Endothelial cell of umbilical vein (primary cell): ENCODE data around the gene RMND5B. TPM values are rescaled to one million over a fixed set of nuclear protein-coding genes. Genes with fewer than 3 reads are reported as not detected.

Experiments
- BruUV-seq: library from RNA; stranded (reverse); fragments of 400-500 nt; replicated peaks from 2 replicates; lab custom pipeline; 2021; lab: Mats Ljungman, UMichigan
- CTCF ChIA-PET: fragments of 300-600, 350-600 bp; sonication (Branson Sonifier 250); formaldehyde crosslinking; loops from one replicate; lab custom pipeline; 2021; ENCODE audit warnings: antibody characterized with exemption, inconsistent platforms; lab: Charles Lee
- POLR2A ChIA-PET: fragments of 300-600, 350-600 bp; sonication (Branson Sonifier 250); formaldehyde crosslinking; loops from one replicate; lab custom pipeline; 2021; ENCODE audit warnings: antibody characterized with exemption, inconsistent platforms; lab: Charles Lee
- DNase-seq: peaks from one replicate; pipeline ENCODE4 v3.0.0-alpha.2; 2011; ENCODE audit warnings: low read depth, low spot score
- FAIRE-seq: peaks from 2 replicates; lab custom pipeline; 2011; peaks lifted over from hg19 to GRCh38; lab: Jason Lieb, UNC
- H2AFZ ChIP-seq: 2 replicates; pipeline ENCODE4 v1.6.0; 2012; ENCODE audit warnings: low read depth, low read length, control low read depth, inconsistent platforms
- H3K27ac ChIP-seq: 2 replicates; pipeline ENCODE4 v1.5.1; 2011; ENCODE audit warnings: low read depth, mild to moderate bottlenecking, control low read depth, low read length, moderate library complexity; ENCODE audit not compliant: insufficient read depth
- H3K27me3 ChIP-seq, 2 experiments: 2 replicates each; pipeline versions ENCODE4 v1.6.0 to v1.6.1; 2011; ENCODE audit warnings: low read length in 2 of 2, mixed read lengths in 1 of 2; ENCODE audit not compliant: control insufficient read depth in 2 of 2, insufficient read depth in 2 of 2
- H3K36me3 ChIP-seq, 2 experiments: 2 replicates in 1 of 2; 3 replicates in 1 of 2; pipeline ENCODE4 v1.5.1; 2011; ENCODE audit warnings: low read length in 2 of 2, mild to moderate bottlenecking in 1 of 2, moderate library complexity in 1 of 2; ENCODE audit not compliant: control insufficient read depth in 2 of 2, insufficient read depth in 2 of 2; ENCODE audit errors: extremely low read depth in 1 of 2
- H3K4me1 ChIP-seq: 3 replicates; pipeline ENCODE4 v1.5.1; 2011; ENCODE audit warnings: mild to moderate bottlenecking, low read length; ENCODE audit not compliant: control insufficient read depth, insufficient read depth; ENCODE audit errors: extremely low read depth
- H3K4me2 ChIP-seq: 2 replicates; pipeline ENCODE4 v1.6.1; 2011; ENCODE audit warnings: low read length, control low read depth, mixed read lengths; ENCODE audit not compliant: insufficient read depth
- H3K4me3 ChIP-seq, 3 experiments: fragments of 200-600 bp in 1 of 3; sonication (generic), shearing (Covaris generic) in 1 of 3; replicated peaks in 1 of 3; 2 replicates each; pipeline ENCODE4 v1.5.1; 2011 to 2016; ENCODE audit warnings: control low read depth in 3 of 3, low read length in 3 of 3, mild to moderate bottlenecking in 2 of 3, inconsistent platforms in 1 of 3, low read depth in 1 of 3, moderate library complexity in 1 of 3; ENCODE audit not compliant: insufficient read depth in 1 of 3
- H3K79me2 ChIP-seq: 2 replicates; pipeline ENCODE4 v1.6.0; 2012; ENCODE audit warnings: low read length, inconsistent platforms; ENCODE audit not compliant: control insufficient read depth, insufficient read depth
- H3K9ac ChIP-seq: replicated peaks from 2 replicates; pipeline ENCODE3; 2011; ENCODE audit warnings: low read length, control low read depth; ENCODE audit not compliant: insufficient read depth; ENCODE audit errors: extremely low read depth
- H3K9me1 ChIP-seq: replicated peaks from 3 replicates; pipeline ENCODE4 v1.6.0; 2011; ENCODE audit warnings: mild to moderate bottlenecking, low read length; ENCODE audit not compliant: control insufficient read depth, insufficient read depth; ENCODE audit errors: extremely low read depth
- H3K9me3 ChIP-seq: replicated peaks from 2 replicates; pipeline ENCODE4 v1.5.1; 2012; ENCODE audit warnings: low read length, inconsistent platforms; ENCODE audit not compliant: control insufficient read depth, insufficient read depth
- H4K20me1 ChIP-seq: replicated peaks from 2 replicates; pipeline ENCODE3; 2011; ENCODE audit warnings: mild to moderate bottlenecking, low read length; ENCODE audit not compliant: control insufficient read depth, insufficient read depth; ENCODE audit errors: extremely low read depth
- CTCF ChIP-seq, 2 donors: IDR thresholded peaks; 1 replicate in 1 of 2; 2 replicates in 1 of 2; pipeline ENCODE4 v1.5.1; 2011; ENCODE audit warnings: low read length in 2 of 2, mild to moderate bottlenecking in 2 of 2, moderate library complexity in 2 of 2, control low read depth in 1 of 2, inconsistent platforms in 1 of 2, low read depth in 1 of 2; ENCODE audit not compliant: insufficient read depth in 1 of 2; ENCODE audit errors: extremely low read depth in 1 of 2
- EZH2 ChIP-seq: IDR thresholded peaks from 2 replicates; pipeline ENCODE4 v1.6.1; 2012; ENCODE audit warnings: borderline replicate concordance, low read depth, mild to moderate bottlenecking, moderate library complexity, low read length, inconsistent platforms; ENCODE audit not compliant: severe bottlenecking
- FOS ChIP-seq: IDR thresholded peaks from 2 replicates; pipeline ENCODE4 v1.6.1; 2011; ENCODE audit warnings: mild to moderate bottlenecking, low read length, moderate library complexity, borderline replicate concordance; ENCODE audit not compliant: insufficient read depth
- GATA2 ChIP-seq: IDR thresholded peaks from 2 replicates; pipeline ENCODE4 v1.7.0; 2011; ENCODE audit warnings: low read depth, mild to moderate bottlenecking, moderate library complexity, mixed read lengths, low read length; ENCODE audit not compliant: insufficient read length, insufficient read depth
- JUN ChIP-seq: IDR thresholded peaks from 2 replicates; pipeline ENCODE4 v1.6.1; 2011; ENCODE audit warnings: borderline replicate concordance, low read depth; ENCODE audit not compliant: insufficient read length, insufficient read depth
- MYC ChIP-seq: IDR thresholded peaks from one replicate; pipeline ENCODE4 v1.6.1; 2011; ENCODE audit warnings: mild to moderate bottlenecking, low read depth, low read length
- POLR2A ChIP-seq: IDR thresholded peaks from 2 replicates; pipeline ENCODE4 v1.6.1; 2012; ENCODE audit warnings: low read depth, mild to moderate bottlenecking, control low read depth, low read length
- POLR2AphosphoS5 ChIP-seq: IDR thresholded peaks from 2 replicates; pipeline ENCODE4 v1.6.1; 2012; ENCODE audit warnings: low read depth, mild to moderate bottlenecking, control low read depth, low read length, moderate library complexity; ENCODE audit not compliant: insufficient read depth
- dilution Hi-C: fragments of 300-500 bp; cut with MboI; formaldehyde crosslinking; loops from one replicate; pipeline ENCODE4 v1.15.0; 2019; ENCODE audit warnings: low sequenced_read_pairs; ENCODE audit not compliant: extremely low pct_ligation_motif_present
- intact Hi-C: fragments of 100-400 bp; cut with micrococcal nuclease; formaldehyde crosslinking; loops from one replicate; pipeline ENCODE4 v1.10.0; 2022
- polyA plus RNA-seq, 4 experiments: library from polyadenylated mRNA; depleted of rRNA in 3 of 4; stranded (reverse) in 3 of 4; unstranded in 1 of 4; fragments of >200 nt; gene quantifications; 2 replicates each; pipeline versions ENCODE4 v1.2.1 to v1.2.3, GENCODE V29; 2011 to 2012; ENCODE audit warnings: missing spikeins in 1 of 4
- total RNA-seq: library from RNA; stranded (reverse); gene quantifications from 2 replicates; pipeline ENCODE4 v1.2.3, GENCODE V29; 2021
- TF ChIP-seq, protein P1 (sequence below): IDR thresholded peaks from 2 replicates; pipeline ENCODE4 v1.6.1; 2011; ENCODE audit not compliant: insufficient read depth, insufficient read length

The RMND5B gene
- total and polyA plus RNA-seq, 2 donors (not counting 3 experiments of a cell fraction or from before 2014, with no cell fraction given), result 38.2 to 40.2 TPM

DNA sequence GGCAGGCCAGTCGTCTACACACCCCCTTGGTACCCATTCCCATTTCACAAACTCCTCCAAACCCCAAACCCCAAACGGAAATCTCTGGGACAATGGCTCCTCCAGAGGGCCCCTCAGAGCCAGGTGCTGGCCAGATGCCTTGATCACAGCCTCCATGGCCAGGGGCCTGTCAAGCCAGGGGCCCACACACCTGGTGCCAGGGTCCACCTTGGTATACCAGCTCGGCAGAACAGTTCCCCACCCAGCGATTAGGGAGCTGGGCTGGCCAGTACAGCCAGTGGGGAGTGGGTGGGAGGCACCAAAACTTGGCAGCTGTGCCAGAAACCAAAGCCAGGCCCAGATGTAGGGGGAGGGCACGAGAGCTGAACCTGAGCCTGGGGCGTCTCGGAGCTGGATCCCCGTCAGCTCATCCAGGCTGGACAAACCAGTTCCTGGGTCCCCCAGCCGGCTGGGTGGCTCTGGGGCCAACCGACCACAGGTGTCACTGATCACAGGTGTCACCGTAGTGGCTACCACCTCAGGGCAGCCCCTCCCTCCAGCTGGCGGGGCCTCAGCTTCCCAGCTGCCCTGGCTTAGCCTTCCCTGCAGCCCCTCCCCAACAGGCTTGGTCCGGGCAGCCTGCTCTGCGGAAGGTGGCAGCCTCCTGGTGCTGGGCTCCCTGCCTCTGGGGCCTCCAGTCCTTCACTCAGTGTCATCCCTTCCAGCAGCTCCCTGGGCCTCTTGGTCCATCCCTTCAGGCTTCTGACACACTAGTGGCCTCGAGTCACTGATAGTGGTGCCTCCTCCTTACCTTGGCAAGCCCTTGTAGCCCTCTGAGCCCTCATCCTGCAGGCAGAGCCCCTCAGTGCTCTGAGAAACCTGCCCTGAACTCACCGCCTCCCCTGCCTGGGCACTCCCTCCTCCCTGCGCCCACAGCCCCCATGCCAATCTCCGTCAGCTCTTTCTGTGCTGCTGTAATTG, 6.6 kb upstream of the RMND5B start:
- Histone ChIP-seq H2AFZ (no peak overlapping the region), H3K9me3 (no peaks in the 10 kb centered on the region), H3K79me2 (no peaks in the 10 kb centered on the region), H3K4me3 (no peak overlapping the region), H3K4me2 (no peak overlapping the region), H3K36me3 (peaks cover 0 to 21% of the 10 kb centered on the region in 2 experiments), H3K9me1 (no peaks in the 10 kb centered on the region), H3K27me3 (no peaks in the 10 kb centered on the region), H3K4me1 (peaks cover 10% of the 10 kb centered on the region), H3K9ac (no peak overlapping the region), H3K27ac (no peak overlapping the region), H4K20me1 (no peaks in the 10 kb centered on the region)
- no TSS peak for BruUV-seq
- DNase-seq, result no peak
- ChIA-PET POLR2A (interaction anchor here (0.7 kb wide), 1 partner anchor 8 kb away, joined by 3 read pairs; no protein-coding TSS in a partner anchor), CTCF (interaction anchor here (1.6 kb wide), 1 partner anchor 49 kb away, joined by 7 read pairs; no protein-coding TSS in a partner anchor)
- no peak for FAIRE-seq
- intact Hi-C loops, result no loop called here
- TF ChIP-seq POLR2A, result no peak
- no peak for TF ChIP-seq EZH2
- no peak for TF ChIP-seq POLR2AphosphoS5
- TF ChIP-seq GATA2, result no peak
- TF ChIP-seq FOS, result no peak
- no peak for TF ChIP-seq CTCF (IDR thresholded peaks at IDR 0.05; ENCODE audit: extremely low read depth in 1 of 2, insufficient read depth in 1 of 2, low read depth in 1 of 2, low read length in 2 of 2)
- TF ChIP-seq, protein P1, sequence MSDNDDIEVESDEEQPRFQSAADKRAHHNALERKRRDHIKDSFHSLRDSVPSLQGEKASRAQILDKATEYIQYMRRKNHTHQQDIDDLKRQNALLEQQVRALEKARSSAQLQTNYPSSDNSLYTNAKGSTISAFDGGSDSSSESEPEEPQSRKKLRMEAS, result no peak
- no peak for TF ChIP-seq MYC
- TF ChIP-seq JUN, result no peak
- dilution Hi-C loops, result no loop called here
